GM19463 (cell line): Measurements from ENCODE around the gene ATP4A.

Experiments
- ATAC-seq: cut with Tn5 transposase; IDR thresholded peaks from one replicate; pipeline ENCODE4 v1.9.1; 2021; ENCODE audit warnings: mild to moderate bottlenecking, moderate library complexity; ENCODE audit not compliant: unreplicated experiment

The ATP4A gene

GRCh38 chr19:35566738-35567137 lies 3.3 kb upstream of the ATP4A start:
- ATAC-seq: no peak

GRCh38 chr19:35565016-35565856 lies 1.8 kb upstream of the ATP4A start:
- ATAC-seq: no peak

- no peak for ATAC-seq
These were observed 682 bp downstream of the ATP4A start for GRCh38 chr19:35562776-35563175.

GRCh38 chr19:35562336-35562735 lies 1.1 kb downstream of the ATP4A start:
- ATAC-seq: no peak

GRCh38 chr19:35561436-35561835 lies 2.0 kb downstream of the ATP4A start:
- ATAC-seq: no peak

DNA sequence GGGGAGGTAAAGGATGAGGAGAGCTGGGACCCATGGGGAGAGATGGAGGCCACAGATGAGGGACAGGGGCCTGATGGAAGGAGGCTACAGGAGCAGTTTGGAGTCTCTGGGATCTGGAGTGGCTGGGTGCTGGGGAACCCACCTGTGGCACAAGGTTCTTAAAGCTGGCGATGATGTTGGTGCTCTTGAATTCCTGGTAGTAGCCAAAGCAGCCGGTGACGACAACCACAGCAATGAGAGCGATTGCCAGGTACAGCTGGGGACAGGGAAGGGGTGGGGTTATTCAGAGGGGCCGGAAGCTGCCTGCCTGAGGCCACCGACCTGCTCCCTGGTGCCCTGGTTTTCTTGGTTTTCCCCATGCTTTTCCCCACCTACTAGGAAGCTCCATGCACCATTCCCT lies 2.8 kb downstream of the ATP4A start:
- ATAC-seq: no peak

DNA sequence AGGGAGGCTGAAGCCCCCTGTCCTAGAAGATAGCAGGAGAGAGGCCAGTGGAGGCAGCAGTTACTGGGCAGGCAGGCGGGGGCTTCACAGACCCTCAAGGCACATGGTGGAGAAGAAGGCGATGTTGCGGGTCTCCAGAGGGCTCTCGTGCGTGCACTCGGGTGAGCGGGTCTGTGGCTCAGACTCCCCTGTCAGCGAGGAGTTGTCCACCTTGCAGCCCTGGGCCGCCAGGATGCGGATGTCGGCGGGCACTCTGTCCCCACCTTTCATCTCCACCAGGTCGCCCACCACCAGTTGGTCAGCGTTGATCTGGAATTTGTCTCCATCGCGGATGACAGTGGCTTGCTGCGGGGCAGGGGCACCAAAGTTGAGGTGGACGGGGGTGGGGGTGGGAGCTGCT lies 3.2 kb downstream of the ATP4A start:
- ATAC-seq: no peak

DNA sequence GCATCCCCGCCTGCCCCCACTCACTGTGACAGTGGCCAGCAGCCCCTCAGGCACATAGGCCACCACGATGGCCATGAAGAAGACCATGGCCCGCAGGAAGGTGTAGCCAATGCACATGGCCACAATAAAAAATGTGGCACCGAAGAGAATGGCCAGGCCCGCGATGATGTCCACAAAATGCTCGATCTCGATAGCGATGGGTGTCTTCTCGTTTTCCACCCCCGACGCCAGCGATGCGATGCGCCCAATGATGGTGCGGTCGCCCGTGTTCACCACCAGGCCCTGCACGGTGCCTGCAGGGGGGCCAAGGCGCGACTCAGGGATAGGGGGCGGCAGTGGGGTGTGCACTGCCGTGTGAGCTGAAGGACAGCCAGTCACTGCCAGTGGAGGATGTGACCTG lies 3.7 kb downstream of the ATP4A start:
- no peak for ATAC-seq

- ATAC-seq: no peak
These were observed 4.2 kb downstream of the ATP4A start for GRCh38 chr19:35559281-35559659.

- ATAC-seq: no peak
These were observed 4.8 kb downstream of the ATP4A start for GRCh38 chr19:35558400-35559280.

GRCh38 chr19:35557539-35558399 lies 5.7 kb downstream of the ATP4A start:
- ATAC-seq: no peak

DNA sequence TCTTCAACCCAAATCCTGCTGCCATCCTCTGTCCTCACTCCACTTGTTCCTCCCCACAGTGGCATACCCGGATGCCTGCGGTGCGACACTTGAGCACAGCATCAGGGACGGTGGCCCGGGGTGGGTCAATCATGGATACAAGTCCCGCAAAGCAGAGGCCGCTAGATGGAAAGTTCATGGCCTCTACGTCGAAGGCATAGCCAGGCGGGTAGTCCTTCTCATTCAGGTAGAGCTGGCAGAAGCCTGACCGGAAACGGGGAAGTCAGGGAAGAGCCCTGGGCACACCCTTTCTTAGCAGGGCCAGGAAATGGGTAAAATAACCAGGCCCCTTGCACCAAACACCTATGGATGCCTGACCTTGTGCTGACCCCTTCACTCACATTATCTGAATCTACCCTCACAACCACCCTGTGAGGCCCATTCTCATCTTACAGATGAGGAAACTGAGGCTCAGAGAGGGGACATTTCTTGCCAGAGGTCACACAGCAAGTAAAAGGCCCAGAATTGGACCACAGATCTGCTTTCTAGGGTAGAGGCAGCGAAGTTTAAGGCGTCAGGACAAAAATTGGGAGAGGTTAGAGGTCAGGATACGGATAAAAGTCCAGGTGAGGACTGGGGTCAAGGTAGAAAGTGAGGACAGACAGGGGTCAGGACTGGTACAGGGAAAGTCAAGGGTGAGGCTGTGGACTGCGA lies 6.5 kb downstream of the ATP4A start:
- ATAC-seq: no peak

GRCh38 chr19:35556025-35556590 lies 7.3 kb downstream of the ATP4A start:
- no peak for ATAC-seq

- ATAC-seq: no peak
These were observed 8.0 kb downstream of the ATP4A start for GRCh38 chr19:35555301-35556005.

DNA sequence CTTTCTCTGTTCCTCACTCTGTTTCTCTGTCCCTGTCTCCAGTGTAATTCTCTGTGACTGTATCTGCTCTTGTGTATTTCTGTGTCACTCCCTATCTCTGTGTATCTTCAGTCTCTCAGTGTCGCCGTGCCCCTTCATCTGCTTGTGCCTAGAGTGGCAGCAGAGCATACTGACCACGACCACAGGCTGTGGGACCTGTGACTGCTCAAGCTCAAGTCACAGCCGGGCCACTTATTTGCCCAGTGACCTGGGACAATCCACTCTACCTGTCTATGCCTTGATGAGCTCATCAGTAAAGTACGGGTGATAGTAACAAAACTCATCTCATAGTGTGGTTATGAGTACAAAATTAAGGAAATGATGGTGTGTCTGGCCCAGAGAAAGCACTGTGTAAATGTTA lies 9.4 kb downstream of the ATP4A start:
- no peak for ATAC-seq

DNA sequence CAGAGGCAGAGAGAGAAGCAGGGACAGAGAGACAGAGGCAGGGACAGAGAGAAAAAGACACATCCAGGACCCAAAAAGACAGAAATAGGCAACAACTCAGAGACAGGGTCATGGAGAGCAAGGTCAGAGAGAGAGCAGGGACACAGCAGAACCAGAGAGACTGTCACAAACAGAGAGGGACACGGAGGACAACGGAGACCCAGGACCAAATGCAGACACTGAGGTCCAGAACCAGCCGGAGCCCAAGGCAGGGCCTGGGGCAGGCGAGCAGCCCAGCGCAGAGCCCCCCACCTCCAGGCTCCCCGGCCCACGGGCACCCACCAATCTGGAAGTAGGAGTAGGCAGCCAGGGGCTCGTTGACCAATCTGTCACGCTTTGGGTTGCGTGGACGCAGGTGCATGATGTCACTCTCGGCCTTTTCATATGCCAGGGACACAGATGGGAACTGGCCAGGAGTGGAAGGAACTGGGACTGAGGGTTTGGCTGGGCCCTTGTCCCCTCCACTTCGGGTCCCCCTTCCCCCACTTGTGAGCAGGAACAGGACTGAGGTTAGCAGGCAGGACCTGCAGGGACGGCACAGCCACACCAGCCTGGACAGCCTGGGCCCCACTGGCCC lies 10.0 kb downstream of the ATP4A start:
- ATAC-seq: no peak

DNA sequence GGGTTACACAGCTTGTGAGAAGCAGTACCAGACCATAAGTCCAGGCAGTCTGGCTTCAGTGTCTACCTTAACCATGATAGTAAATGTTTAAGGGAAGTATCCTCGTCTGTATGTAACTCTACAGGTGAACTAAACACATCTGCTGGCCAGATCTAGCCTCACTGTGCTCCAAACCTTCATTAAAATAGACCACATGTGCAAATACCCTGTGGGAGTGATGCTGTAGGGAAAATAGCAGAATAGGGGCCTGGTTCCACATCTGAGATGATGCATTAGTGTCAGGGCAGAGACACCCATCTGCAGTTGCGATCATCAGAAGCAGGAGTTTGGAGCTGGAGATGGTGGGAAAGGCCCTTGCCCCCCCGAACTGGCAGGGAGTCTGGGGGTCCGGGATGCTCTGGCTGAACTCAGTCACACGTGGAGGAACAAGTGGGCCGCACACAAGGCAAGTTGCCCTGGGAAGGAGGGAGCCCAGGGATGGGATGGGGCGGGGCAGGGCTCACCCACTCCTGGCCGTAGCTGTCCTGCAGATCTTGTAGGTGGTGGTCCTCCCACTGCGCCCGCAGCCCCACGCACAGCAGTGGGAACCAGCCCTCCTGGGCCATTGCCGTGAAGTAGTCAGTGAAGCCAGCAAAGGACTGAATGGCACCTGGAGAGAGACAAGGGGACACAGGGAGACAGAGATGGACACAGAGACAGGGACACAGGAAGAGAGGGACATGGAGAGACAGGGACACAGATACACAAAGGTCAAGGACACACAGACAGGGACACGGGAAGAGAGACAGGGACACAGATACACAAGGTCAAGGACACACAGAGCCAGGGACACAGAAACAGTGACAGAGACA lies 10.7 kb downstream of the ATP4A start:
- ATAC-seq: no peak

DNA sequence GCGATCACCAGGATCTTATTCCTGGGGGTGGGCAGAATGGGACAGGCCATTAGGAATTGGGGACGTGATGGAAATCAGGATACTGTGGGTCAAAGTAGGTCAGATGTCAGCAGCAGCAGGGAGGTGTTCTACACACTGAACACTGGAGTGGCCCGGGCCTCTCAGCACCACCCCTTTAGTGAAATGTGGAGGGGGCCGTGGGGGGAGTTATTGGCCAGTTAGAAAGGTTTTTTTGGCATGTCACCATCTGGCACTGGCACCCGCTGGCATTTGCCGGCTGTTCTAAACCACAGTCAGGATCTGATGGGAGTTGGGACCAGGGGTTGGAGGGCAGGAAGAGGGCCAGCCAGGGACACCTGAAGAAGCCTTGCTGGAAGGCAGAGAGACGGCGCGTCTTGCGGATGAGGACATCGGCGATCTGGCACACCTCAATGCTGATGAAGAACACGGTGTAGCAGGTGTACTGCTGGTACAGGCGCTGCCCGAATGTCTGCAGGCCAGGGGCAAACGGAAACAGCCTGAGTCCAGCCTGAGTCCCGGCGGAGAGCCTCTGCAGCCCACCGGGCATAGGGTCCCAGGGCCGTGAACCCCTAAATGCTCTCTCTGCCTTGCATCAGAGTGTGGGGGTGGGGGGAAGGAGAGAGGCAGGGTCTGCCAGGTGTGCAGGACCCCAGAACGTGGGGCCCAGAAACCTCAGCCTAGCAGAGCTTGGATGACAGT lies 12.2 kb downstream of the ATP4A start:
- ATAC-seq: no peak
